GM12892 (cell line): Measurements from ENCODE around the gene MAP4K1.

ENCODE experiments used
- POLR2A ChIP-seq: IDR thresholded peaks from 2 replicates; pipeline ENCODE4 v1.6.1; 2011; ENCODE audit warnings: low read depth, low read length, control low read depth
- POLR2AphosphoS5 ChIP-seq: IDR thresholded peaks from 2 replicates; pipeline ENCODE4 v1.6.1; 2011; ENCODE audit warnings: low read depth, low read length, control low read depth
- TAF1 ChIP-seq: IDR thresholded peaks from 2 replicates; pipeline ENCODE4 v1.6.1; 2011; ENCODE audit warnings: low read depth, mild to moderate bottlenecking, control low read depth, low read length, borderline replicate concordance

DNA sequence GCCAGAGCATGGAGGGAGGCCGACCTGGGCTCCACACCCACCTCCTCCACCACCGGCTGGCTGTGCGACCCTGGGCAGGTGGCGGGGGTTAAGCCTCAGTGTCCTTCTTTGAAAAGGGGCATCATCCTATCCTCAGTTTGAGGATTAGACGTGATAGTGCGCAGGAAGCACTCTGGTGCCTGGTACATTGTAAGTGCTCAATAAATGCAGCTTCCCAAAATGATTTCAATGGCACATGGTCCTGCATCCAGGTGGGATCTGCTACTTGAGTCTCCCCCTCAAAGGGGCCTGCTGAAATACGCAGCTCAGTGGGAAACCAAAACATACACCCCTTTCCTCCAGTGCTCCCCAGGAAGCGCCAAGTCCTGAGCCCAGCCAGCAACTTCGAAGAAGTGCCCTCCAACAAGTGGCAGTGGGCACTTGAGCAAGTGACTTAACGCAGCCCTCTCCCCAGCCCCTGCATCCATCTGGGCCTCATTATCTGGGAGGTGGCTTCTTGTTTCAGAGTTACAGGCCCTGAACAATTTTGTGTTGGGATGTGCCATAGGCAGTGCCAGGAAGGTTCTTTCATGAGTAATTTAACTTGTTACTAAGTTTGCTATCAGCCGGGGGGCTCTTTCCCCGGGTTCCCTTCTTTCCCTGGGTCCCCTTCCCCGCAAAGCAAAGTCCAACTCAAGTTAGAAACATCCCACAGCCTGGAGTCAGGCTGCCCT lies 47.6 kb upstream of the MAP4K1 start:
- no peak for TF ChIP-seq POLR2A
- TF ChIP-seq POLR2AphosphoS5: no peak
- TF ChIP-seq TAF1: no peak
